HCT116 (cell line): ENCODE measurements around the gene DHCR24. TPM values are rescaled to one million over a fixed set of nuclear protein-coding genes. Genes with fewer than 3 reads are reported as not detected.

Source experiments
- ATAC-seq: fragments of 200-7000 bp; cut with Tn5 transposase; 2 replicates; pipeline ENCODE4 v1.9.1; 2020; ENCODE audit warnings: mild to moderate bottlenecking, moderate library complexity
- BruUV-seq: library from RNA; stranded (reverse); fragments of 400-500 nt; replicated peaks from 2 replicates; lab custom pipeline; 2021; lab: Mats Ljungman, UMichigan
- CTCF ChIA-PET: fragments of 300-600 bp; sonication (Branson Sonifier 250); formaldehyde crosslinking; loops from one replicate; lab custom pipeline; 2021; ENCODE audit warnings: antibody characterized with exemption; lab: Charles Lee
- POLR2A ChIA-PET: fragments of 300-600, 350-600 bp; sonication (Branson Sonifier 250); formaldehyde crosslinking; loops from one replicate; lab custom pipeline; 2021; ENCODE audit warnings: antibody characterized with exemption; lab: Charles Lee
- RAD21 ChIA-PET, 2 experiments: fragments of 300-600 bp; sonication (Branson Sonifier 250); formaldehyde crosslinking; loops; one replicate each; lab custom pipeline; 2023; ENCODE audit warnings: low total read pairs in 2 of 2; ENCODE audit not compliant: uncharacterized antibody in 2 of 2, unreplicated experiment in 2 of 2, low non-redundant PET in 1 of 2; lab: Charles Lee
- DNase-seq: peaks from one replicate; pipeline ENCODE4 v3.0.0-alpha.2; 2010; ENCODE audit warnings: low read depth, low spot score
- H2AFZ ChIP-seq: fragments of 200-600 bp; shearing (Covaris generic), sonication (generic); 2 replicates; pipeline ENCODE4 v1.6.1; 2017; ENCODE audit warnings: low read depth, mixed run types, mixed read lengths, antibody characterized with exemption, low read length; ENCODE audit not compliant: poor library complexity, severe bottlenecking
- H3K27ac ChIP-seq: 2 replicates; pipeline ENCODE4 v1.5.1; 2012; ENCODE audit warnings: low read depth, low read length
- H3K27me3 ChIP-seq: fragments of 200-600 bp; sonication (generic); 2 replicates; pipeline ENCODE4 v1.6.1; 2016; ENCODE audit warnings: mixed run types, low read length, mixed read lengths; ENCODE audit not compliant: insufficient read depth
- H3K36me3 ChIP-seq, 2 experiments: fragments of 200-500 bp in 1 of 2; fragments of 200-600 bp in 1 of 2; sonication (Bioruptor generic) in 1 of 2; sonication (generic) in 1 of 2; 2 replicates each; pipeline versions ENCODE4 v1.5.1 to v1.6.1; 2014 to 2016; ENCODE audit warnings: low read length in 2 of 2, inconsistent platforms in 1 of 2, mixed read lengths in 1 of 2, mixed run types in 1 of 2; ENCODE audit not compliant: insufficient read depth in 2 of 2, control insufficient read depth in 1 of 2
- H3K4me1 ChIP-seq, 2 experiments: fragments of 200-600 bp in 1 of 2; sonication (generic) in 1 of 2; 2 replicates each; pipeline versions ENCODE4 v1.5.1 to v1.6.1; 2012 to 2017; ENCODE audit warnings: low read length in 2 of 2, inconsistent platforms in 1 of 2, mild to moderate bottlenecking in 1 of 2, mixed read lengths in 1 of 2, mixed run types in 1 of 2, moderate library complexity in 1 of 2; ENCODE audit not compliant: insufficient read depth in 2 of 2, control insufficient read depth in 1 of 2
- H3K4me2 ChIP-seq: fragments of 200-600 bp; sonication (generic); 2 replicates; pipeline ENCODE4 v1.6.1; 2017; ENCODE audit warnings: mixed run types, low read length, mixed read lengths
- H3K4me3 ChIP-seq, 2 experiments: fragments of 200-600 bp in 1 of 2; sonication (generic) in 1 of 2; replicated peaks in 1 of 2; 2 replicates each; pipeline ENCODE4 v1.5.1; 2011 to 2016; ENCODE audit warnings: low read length in 2 of 2, control low read depth in 1 of 2, low read depth in 1 of 2, mild to moderate bottlenecking in 1 of 2, mixed read lengths in 1 of 2, mixed run types in 1 of 2
- H3K79me2 ChIP-seq: fragments of 200-600 bp; sonication (generic); 2 replicates; pipeline ENCODE4 v1.6.1; 2017; ENCODE audit warnings: mild to moderate bottlenecking, mixed run types, low read length, moderate library complexity, mixed read lengths; ENCODE audit not compliant: insufficient read depth
- H3K9ac ChIP-seq: fragments of 200-600 bp; sonication (generic); 2 replicates; pipeline ENCODE4 v1.6.1; 2016; ENCODE audit warnings: low read length, mixed read lengths
- H3K9me2 ChIP-seq: fragments of 200-600 bp; sonication (generic), shearing (Covaris generic); 2 replicates; pipeline ENCODE4 v1.6.1; 2017; ENCODE audit warnings: mixed run types, mild to moderate bottlenecking, moderate library complexity; ENCODE audit not compliant: insufficient read depth
- H3K9me3 ChIP-seq, 2 experiments: fragments of 200-500 bp in 1 of 2; fragments of 200-600 bp in 1 of 2; sonication (Bioruptor generic) in 1 of 2; sonication (generic) in 1 of 2; 2 replicates each; pipeline ENCODE4 v1.6.1; 2014 to 2017; ENCODE audit warnings: low read length in 2 of 2, mixed read lengths in 2 of 2, inconsistent platforms in 1 of 2, low read depth in 1 of 2, mild to moderate bottlenecking in 1 of 2, mixed run types in 1 of 2, moderate library complexity in 1 of 2; ENCODE audit not compliant: control insufficient read depth in 1 of 2, insufficient read depth in 1 of 2
- H4K20me1 ChIP-seq: fragments of 200-600 bp; sonication (generic), shearing (Covaris generic); 2 replicates; pipeline ENCODE4 v1.6.1; 2017; ENCODE audit warnings: mixed run types, mild to moderate bottlenecking, moderate library complexity; ENCODE audit not compliant: insufficient read depth
- CBX3 ChIP-seq: IDR thresholded peaks from 2 replicates; pipeline ENCODE4 v1.6.1; 2012; ENCODE audit warnings: low read depth
- CTCF ChIP-seq, 3 experiments: fragments of 200-600 bp in 1 of 3; sonication (generic) in 1 of 3; IDR thresholded peaks in 2 of 3; conservative IDR thresholded peaks in 1 of 3; 2 replicates each; pipeline ENCODE4 v1.5.1; 2012 to 2017; ENCODE audit warnings: low read depth in 2 of 3, low read length in 2 of 3, antibody characterized with exemption in 1 of 3, borderline replicate concordance in 1 of 3, control low read depth in 1 of 3, mild to moderate bottlenecking in 1 of 3, mixed read lengths in 1 of 3, mixed run types in 1 of 3, moderate library complexity in 1 of 3; ENCODE audit not compliant: insufficient read depth in 1 of 3
- EZH2 ChIP-seq: fragments of 200-600 bp; sonication (generic); IDR thresholded peaks from 2 replicates; pipeline ENCODE4 v1.6.1; 2017; ENCODE audit warnings: antibody characterized with exemption, mixed run types
- JUND ChIP-seq: IDR thresholded peaks from 2 replicates; pipeline ENCODE4 v1.6.1; 2012
- MAX ChIP-seq: IDR thresholded peaks from 2 replicates; pipeline ENCODE4 v1.6.1; 2012
- REST ChIP-seq: IDR thresholded peaks from 2 replicates; pipeline ENCODE4 v1.6.1; 2012; ENCODE audit warnings: low read depth
- SIN3A ChIP-seq: IDR thresholded peaks from 2 replicates; pipeline ENCODE4 v1.6.1; 2012; ENCODE audit warnings: low read depth
- SRF ChIP-seq: IDR thresholded peaks from 2 replicates; pipeline ENCODE4 v1.6.1; 2012; ENCODE audit warnings: low read depth
- ZBTB33 ChIP-seq: IDR thresholded peaks from 2 replicates; pipeline ENCODE4 v1.6.1; 2011; ENCODE audit warnings: mild to moderate bottlenecking, low read length, moderate library complexity; ENCODE audit not compliant: insufficient replicate concordance; ENCODE audit errors: extremely low read depth
- intact Hi-C: fragments of 100-400 bp; cut with micrococcal nuclease; formaldehyde crosslinking; loops from 2 replicates; pipeline ENCODE4 v1.10.0; 2022
- total RNA-seq: library from RNA; stranded (reverse); gene quantifications from one replicate; pipeline ENCODE4 v1.2.1, GENCODE V29; 2021; ENCODE audit not compliant: unreplicated experiment

The DHCR24 gene
- total RNA-seq, 1 experiment from 2014 or later, result 132 TPM

GRCh38 chr1:54885237-54885679, 1.7 kb downstream of the DHCR24 start:
- H3K9ac ChIP-seq, result 0 out of 2 replicates have a peak overlapping the region, but pooled peaks have one; percentile 71
- peaks cover 54% of the 10 kb centered on the region for H3K79me2 ChIP-seq
- ChIA-PET CTCF (interaction anchor here (1.4 kb wide), 1 partner anchor 60 kb away, joined by 3 read pairs; no protein-coding TSS in a partner anchor), POLR2A (no interaction called here), RAD21 (no interaction called here)
- H3K36me3 ChIP-seq, result peaks cover 9 to 22% of the 10 kb centered on the region in 2 experiments; a peak in 2 of 4 replicates
- no peaks in the 10 kb centered on the region for H3K9me2 ChIP-seq
- DNase-seq (no peak), ATAC-seq (no peak)
- TF ChIP-seq CTCF (IDR thresholded peaks at IDR 0.05 in 2 of 3, conservative IDR thresholded peaks at IDR 0.05 in 1 of 3; ENCODE audit: borderline replicate concordance in 1 of 3, insufficient read depth in 1 of 3, low read depth in 2 of 3, low read length in 2 of 3) (no peak), SIN3A (no peak), JUND (no peak), MAX (no peak), ZBTB33 (no peak), EZH2 (no peak), SRF (no peak), CBX3 (no peak), REST (no peak)
- no peaks in the 10 kb centered on the region for H3K27me3 ChIP-seq
- peaks cover 10 to 50% of the 10 kb centered on the region in 2 experiments; a peak in 3 of 4 replicates for H3K4me1 ChIP-seq
- no peak overlapping the region for H3K27ac ChIP-seq
- no peak overlapping the region for H2AFZ ChIP-seq
- intact Hi-C loops, result no loop called here
- no peaks in the 10 kb centered on the region for H4K20me1 ChIP-seq
- H3K4me3 ChIP-seq, result peak overlapping the region; percentile 85 to 93; a peak in 3 of 4 replicates
- peak overlapping the region; percentile 77 for H3K4me2 ChIP-seq
- BruUV-seq, result no TSS peak
- H3K9me3 ChIP-seq, result no peaks in the 10 kb centered on the region
